IMR-90 (cell line): ENCODE data around the gene COX17. TPM values are rescaled to one million over a fixed set of nuclear protein-coding genes. Genes with fewer than 3 reads are reported as not detected.

Experiments used
- ATAC-seq: fragments of 200-7000 bp; cut with Tn5 transposase; 2 replicates; pipeline ENCODE4 v1.9.1; 2020; ENCODE audit warnings: low read depth, mild to moderate bottlenecking, moderate library complexity
- BruUV-seq: library from RNA; stranded (reverse); fragments of 400-500 nt; replicated peaks from 2 replicates; lab custom pipeline; 2021; lab: Mats Ljungman, UMichigan
- CTCF ChIA-PET: fragments of 300-600 bp; formaldehyde crosslinking; extraction: SDS; loops from one replicate; lab custom pipeline; 2021; ENCODE audit warnings: antibody characterized with exemption; lab: Yijun Ruan, JAX
- POLR2A ChIA-PET: fragments of 300-600 bp; sonication (Branson Sonifier 250); formaldehyde crosslinking; loops from one replicate; lab custom pipeline; 2022; ENCODE audit warnings: antibody characterized with exemption; ENCODE audit not compliant: unreplicated experiment; lab: Charles Lee
- DNase-seq: peaks from one replicate; pipeline ENCODE4 v3.0.0; 2013
- H2AFZ ChIP-seq: replicated peaks from 2 replicates; pipeline ENCODE3; 2013; ENCODE audit warnings: low read length, mild to moderate bottlenecking; ENCODE audit not compliant: poor library complexity
- H2AK5ac ChIP-seq: 2 replicates; pipeline ENCODE4 v1.6.1; 2013; ENCODE audit warnings: low read depth, low read length, inconsistent platforms
- H2AK9ac ChIP-seq: replicated peaks from 2 replicates; pipeline ENCODE3; 2013; ENCODE audit warnings: mild to moderate bottlenecking, low read depth, low read length, moderate library complexity; ENCODE audit not compliant: poor library complexity
- H2BK120ac ChIP-seq: 2 replicates; pipeline ENCODE4 v1.6.1; 2013; ENCODE audit warnings: low read depth, low read length, inconsistent platforms
- H2BK15ac ChIP-seq: 3 replicates; pipeline ENCODE4 v1.6.1; 2013; ENCODE audit warnings: low read depth, low read length, inconsistent platforms
- H2BK20ac ChIP-seq: 2 replicates; pipeline ENCODE4 v1.6.1; 2013; ENCODE audit warnings: low read depth, mild to moderate bottlenecking, inconsistent platforms, low read length, moderate library complexity
- H2BK5ac ChIP-seq: 2 replicates; pipeline ENCODE4 v1.6.1; 2013; ENCODE audit warnings: mild to moderate bottlenecking, low read depth, low read length, inconsistent platforms; ENCODE audit not compliant: poor library complexity, severe bottlenecking
- H3K14ac ChIP-seq: replicated peaks from 2 replicates; pipeline ENCODE4 v1.6.1; 2013; ENCODE audit warnings: low read depth, low read length, inconsistent platforms
- H3K18ac ChIP-seq: 2 replicates; pipeline ENCODE4 v1.6.1; 2013; ENCODE audit warnings: low read depth, low read length, control low read depth
- H3K23ac ChIP-seq: 2 replicates; pipeline ENCODE4 v1.6.1; 2013; ENCODE audit warnings: low read depth, low read length, inconsistent platforms
- H3K27ac ChIP-seq: 2 replicates; pipeline ENCODE4 v1.5.1; 2013; ENCODE audit warnings: mild to moderate bottlenecking, control low read depth, low read length; ENCODE audit not compliant: insufficient read depth
- H3K27me3 ChIP-seq: 2 replicates; pipeline ENCODE4 v1.6.1; 2013; ENCODE audit warnings: low read length; ENCODE audit not compliant: control insufficient read depth, insufficient read depth
- H3K36me3 ChIP-seq: 2 replicates; pipeline ENCODE4 v1.6.1; 2013; ENCODE audit warnings: low read length, mixed read lengths; ENCODE audit not compliant: control insufficient read depth, insufficient read depth
- H3K4ac ChIP-seq: 2 replicates; pipeline ENCODE4 v1.6.1; 2013; ENCODE audit warnings: low read depth, low read length, inconsistent platforms
- H3K4me1 ChIP-seq: 2 replicates; pipeline ENCODE4 v1.6.1; 2013; ENCODE audit warnings: low read length, mixed read lengths; ENCODE audit not compliant: control insufficient read depth, insufficient read depth
- H3K4me2 ChIP-seq: 2 replicates; pipeline ENCODE4 v1.6.1; 2013; ENCODE audit warnings: low read depth, mild to moderate bottlenecking, control low read depth, low read length, moderate library complexity
- H3K4me3 ChIP-seq: 2 replicates; pipeline ENCODE4 v1.5.1; 2013; ENCODE audit warnings: low read depth, mild to moderate bottlenecking, control low read depth, low read length, moderate library complexity; ENCODE audit not compliant: insufficient read depth
- H3K56ac ChIP-seq: 2 replicates; pipeline ENCODE4 v1.6.1; 2013; ENCODE audit warnings: low read length, inconsistent platforms; ENCODE audit not compliant: insufficient read depth; ENCODE audit errors: extremely low read depth
- H3K79me1 ChIP-seq, 2 experiments: 2 replicates each; pipeline ENCODE4 v1.6.1; 2013; ENCODE audit warnings: low read length in 2 of 2, inconsistent platforms in 1 of 2, low read depth in 1 of 2
- H3K9ac ChIP-seq: 2 replicates; pipeline ENCODE4 v1.6.1; 2013; ENCODE audit warnings: low read depth, low read length, control low read depth
- H3K9me1 ChIP-seq: 2 replicates; pipeline ENCODE4 v1.6.1; 2013; ENCODE audit warnings: low read length, inconsistent platforms; ENCODE audit not compliant: insufficient read depth
- H3K9me3 ChIP-seq: 2 replicates; pipeline ENCODE4 v1.6.1; 2013; ENCODE audit warnings: low read length; ENCODE audit not compliant: control insufficient read depth, insufficient read depth
- H4K20me1 ChIP-seq: 2 replicates; pipeline ENCODE4 v1.6.1; 2013; ENCODE audit warnings: low read length, inconsistent platforms; ENCODE audit not compliant: insufficient read depth
- H4K5ac ChIP-seq: 2 replicates; pipeline ENCODE4 v1.6.1; 2013; ENCODE audit warnings: mild to moderate bottlenecking, low read depth, low read length, control low read depth
- H4K8ac ChIP-seq, 2 experiments: 2 replicates each; pipeline ENCODE4 v1.6.1; 2013; ENCODE audit warnings: low read depth in 2 of 2, low read length in 2 of 2, control low read depth in 1 of 2, inconsistent platforms in 1 of 2
- H4K91ac ChIP-seq: 2 replicates; pipeline ENCODE4 v1.6.1; 2013; ENCODE audit warnings: low read depth, low read length, inconsistent platforms; ENCODE audit not compliant: insufficient read depth
- BHLHE40 ChIP-seq: fragments of 150-350 bp; IDR thresholded peaks from 2 replicates; pipeline ENCODE4 v1.6.1; 2016; ENCODE audit warnings: mild to moderate bottlenecking, low read depth, low read length
- CEBPB ChIP-seq: IDR thresholded peaks from 2 replicates; pipeline ENCODE4 v1.6.1; 2012; ENCODE audit warnings: low read depth, low read length, improper control_type of control experiment
- CHD1 ChIP-seq: IDR thresholded peaks from 2 replicates; pipeline ENCODE4 v1.6.1; 2012; ENCODE audit warnings: low read depth, low read length, improper control_type of control experiment
- FOS ChIP-seq: fragments of 150-350 bp; IDR thresholded peaks from 2 replicates; pipeline ENCODE4 v1.6.1; 2016; ENCODE audit warnings: low read depth, low read length
- MAFK ChIP-seq: IDR thresholded peaks from 2 replicates; pipeline ENCODE4 v1.6.1; 2012; ENCODE audit warnings: low read depth, low read length, improper control_type of control experiment
- MAZ ChIP-seq: IDR thresholded peaks from 2 replicates; pipeline ENCODE4 v1.6.1; 2012; ENCODE audit warnings: low read depth, mild to moderate bottlenecking, low read length, improper control_type of control experiment, moderate library complexity, borderline replicate concordance
- MXI1 ChIP-seq: IDR thresholded peaks from 2 replicates; pipeline ENCODE4 v1.6.1; 2012; ENCODE audit warnings: low read depth, mild to moderate bottlenecking, low read length, moderate library complexity, borderline replicate concordance
- NFE2L2 ChIP-seq: fragments of 150-350 bp; IDR thresholded peaks from 2 replicates; pipeline ENCODE4 v1.6.1; 2016; ENCODE audit warnings: low read depth, mild to moderate bottlenecking, low read length
- POLR2A ChIP-seq: IDR thresholded peaks from 2 replicates; pipeline ENCODE4 v1.6.1; 2012; ENCODE audit warnings: mild to moderate bottlenecking, low read depth, low read length
- RAD21 ChIP-seq: IDR thresholded peaks from 2 replicates; pipeline ENCODE4 v1.6.1; 2012; ENCODE audit warnings: low read length, improper control_type of control experiment
- RCOR1 ChIP-seq: IDR thresholded peaks from 2 replicates; pipeline ENCODE4 v1.6.1; 2012; ENCODE audit warnings: mild to moderate bottlenecking, low read length, improper control_type of control experiment; ENCODE audit not compliant: insufficient replicate concordance
- RFX5 ChIP-seq: IDR thresholded peaks from 2 replicates; pipeline ENCODE4 v1.8.0; 2012; ENCODE audit warnings: low read depth, mild to moderate bottlenecking, low read length, moderate library complexity
- SMC3 ChIP-seq: fragments of 150-350 bp; IDR thresholded peaks from 2 replicates; pipeline ENCODE4 v1.6.1; 2016; ENCODE audit warnings: low read depth, mild to moderate bottlenecking, antibody characterized with exemption, low read length, moderate library complexity
- WGBS, 2 experiments: methylation state at CpG; one replicate each; pipeline versions ENCODE4 v1.1.5 to v1.1.7; 2013; ENCODE audit warnings: missing lambda C conversion rate in 2 of 2; ENCODE audit not compliant: insufficient read length in 1 of 2; ENCODE audit errors: extremely low coverage in 2 of 2; 5-methylcytosine and 5-hydroxymethylcytosine counted together
- dilution Hi-C: fragments of 300-500 bp; cut with HindIII; formaldehyde crosslinking; loops from one replicate; pipeline ENCODE4 v1.14.3; 2018; ENCODE audit warnings: low sequenced_read_pairs; ENCODE audit not compliant: unreplicated experiment
- in situ Hi-C: fragments of 300-500 bp; cut with MboI; formaldehyde crosslinking; loops from 3 replicates; pipeline ENCODE4 v1.14.3; 2019; ENCODE audit warnings: low sequenced_read_pairs, inconsistent platforms, mixed read lengths
- intact Hi-C: fragments of 100-400 bp; cut with micrococcal nuclease; formaldehyde crosslinking; loops from 2 replicates; pipeline ENCODE4 v1.10.0; 2022
- polyA plus RNA-seq, 3 experiments: library from polyadenylated mRNA; depleted of rRNA; stranded (reverse); fragments of >200 nt; gene quantifications; 2 replicates each; pipeline ENCODE4 v1.2.3, GENCODE V29; 2012; ENCODE audit warnings: low replicate concordance in 1 of 3
- total RNA-seq: library from RNA; depleted of rRNA; stranded (reverse); fragments of >200 nt; gene quantifications from 2 replicates; pipeline ENCODE4 v1.2.3, GENCODE V29; 2012
- TF ChIP-seq, protein P1 (sequence below): conservative IDR thresholded peaks from 2 replicates; pipeline ENCODE4 v1.5.1; 2012; ENCODE audit warnings: mild to moderate bottlenecking, low read depth, low read length, improper control_type of control experiment
- TF ChIP-seq, protein P2 (sequence below): fragments of 150-350 bp; IDR thresholded peaks from 2 replicates; pipeline ENCODE4 v1.6.1; 2016; ENCODE audit warnings: low read depth, mild to moderate bottlenecking, low read length, moderate library complexity, borderline replicate concordance

The COX17 gene
- total and polyA plus RNA-seq, 2 of the 4 experiments (the other 2 are of a cell fraction), result 2.0 to 24.5 TPM

DNA sequence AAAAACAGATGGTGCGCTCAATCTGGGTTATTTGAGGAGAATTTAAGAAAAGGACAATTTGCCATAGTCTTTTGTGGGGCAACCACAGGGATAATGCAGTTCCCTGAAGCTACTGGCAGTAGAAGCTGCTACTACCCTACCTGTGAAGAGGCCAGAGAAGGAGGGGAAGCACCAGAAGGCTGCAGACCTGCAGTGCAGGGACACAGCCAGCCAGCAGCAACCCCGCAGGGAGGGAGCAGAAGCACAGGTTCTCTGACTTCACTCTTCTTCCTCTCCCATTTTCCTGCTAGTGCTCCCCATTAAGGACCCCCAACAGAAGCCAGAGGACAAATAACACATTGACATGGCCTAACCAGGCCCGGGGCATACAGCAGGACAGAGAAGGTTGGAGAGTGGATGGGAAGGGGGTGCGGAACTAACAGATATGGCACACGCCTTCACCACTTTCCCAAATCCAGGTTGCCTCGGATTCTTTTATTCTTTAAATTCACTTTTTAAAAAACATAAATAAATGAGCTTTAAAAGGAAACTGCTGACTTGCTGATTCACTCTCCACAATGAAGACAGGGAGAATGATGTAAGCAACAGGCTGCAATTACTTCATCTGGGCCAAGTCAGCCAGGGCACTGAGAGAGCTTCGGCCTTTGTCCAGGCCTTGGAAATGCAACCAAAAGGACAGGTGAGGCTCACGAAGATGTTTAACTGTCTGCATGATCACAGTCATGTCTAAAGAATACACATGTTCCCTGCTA lies 46.9 kb downstream of the COX17 start:
- H4K20me1 ChIP-seq, result no peaks in the 10 kb centered on the region
- H3K9ac ChIP-seq, result peak overlapping the region; percentile 48; the same call in 1 of the 2 replicates
- H4K5ac ChIP-seq, result peak overlapping the region; percentile 93
- H4K8ac ChIP-seq, result peak overlapping the region; percentile 22 to 84; a peak in 3 of 4 replicates
- peak overlapping the region; percentile 86 for H3K14ac ChIP-seq
- no peaks in the 10 kb centered on the region for H3K36me3 ChIP-seq
- no peak overlapping the region for H2AK5ac ChIP-seq
- no peak overlapping the region for H2BK5ac ChIP-seq
- peaks cover 4% of the 10 kb centered on the region; the same call in 1 of the 2 replicates for H3K27me3 ChIP-seq
- CTCF ChIA-PET, result interaction anchor here (0.6 kb wide), 1 partner anchor 21 kb away, joined by 3 read pairs; no protein-coding TSS in a partner anchor
- peak overlapping the region; percentile 62 for H2AK9ac ChIP-seq
- ATAC-seq (peak; percentile 87), DNase-seq (peak; percentile 83)
- dilution Hi-C loops (no loop called here), in situ Hi-C loops (no loop called here), intact Hi-C loops (no loop called here)
- H3K56ac ChIP-seq, result no peak overlapping the region
- H4K91ac ChIP-seq, result peak overlapping the region; percentile 88
- no TSS peak for BruUV-seq
- H2BK20ac ChIP-seq, result peak overlapping the region; percentile 96
- H3K27ac ChIP-seq, result peak overlapping the region; percentile 65
- peak overlapping the region; percentile 93 for H3K4ac ChIP-seq
- H3K4me1 ChIP-seq, result peaks cover 10% of the 10 kb centered on the region
- peak overlapping the region; percentile 78 for H2AFZ ChIP-seq
- no peak overlapping the region for H3K4me3 ChIP-seq
- H3K79me1 ChIP-seq, result no peaks in the 10 kb centered on the region
- H3K9me1 ChIP-seq, result no peaks in the 10 kb centered on the region; the same call in 1 of the 2 replicates
- H2BK15ac ChIP-seq, result peak overlapping the region; percentile 27; the same call in 1 of the 3 replicates
- H3K23ac ChIP-seq, result peak overlapping the region; percentile 79; the same call in 1 of the 2 replicates
- POLR2A ChIA-PET, result interaction anchor here (0.6 kb wide), 1 partner anchor 573 kb away, joined by 3 read pairs; no protein-coding TSS in a partner anchor
- WGBS, 2 experiments, result 76% methylated on average over 3 of the region's 8 CpGs; no CpG with 5 or more reads in 1 of the 2 experiments
- peak overlapping the region; percentile 84 for H2BK120ac ChIP-seq
- no peaks in the 10 kb centered on the region for H3K9me3 ChIP-seq
- H3K4me2 ChIP-seq, result peak overlapping the region; percentile 21; the same call in 1 of the 2 replicates
- H3K18ac ChIP-seq, result peak overlapping the region; percentile 84
- TF ChIP-seq POLR2A, result no peak
- TF ChIP-seq MXI1, result no peak
- TF ChIP-seq RAD21, result no peak
- peak; percentile 24; the same call in 1 of the 2 replicates for TF ChIP-seq FOS
- peak; percentile 87 for TF ChIP-seq CEBPB
- TF ChIP-seq BHLHE40, result no peak
- TF ChIP-seq CHD1, result no peak
- TF ChIP-seq MAZ, result no peak
- TF ChIP-seq RCOR1, result no peak
- TF ChIP-seq, protein P1, sequence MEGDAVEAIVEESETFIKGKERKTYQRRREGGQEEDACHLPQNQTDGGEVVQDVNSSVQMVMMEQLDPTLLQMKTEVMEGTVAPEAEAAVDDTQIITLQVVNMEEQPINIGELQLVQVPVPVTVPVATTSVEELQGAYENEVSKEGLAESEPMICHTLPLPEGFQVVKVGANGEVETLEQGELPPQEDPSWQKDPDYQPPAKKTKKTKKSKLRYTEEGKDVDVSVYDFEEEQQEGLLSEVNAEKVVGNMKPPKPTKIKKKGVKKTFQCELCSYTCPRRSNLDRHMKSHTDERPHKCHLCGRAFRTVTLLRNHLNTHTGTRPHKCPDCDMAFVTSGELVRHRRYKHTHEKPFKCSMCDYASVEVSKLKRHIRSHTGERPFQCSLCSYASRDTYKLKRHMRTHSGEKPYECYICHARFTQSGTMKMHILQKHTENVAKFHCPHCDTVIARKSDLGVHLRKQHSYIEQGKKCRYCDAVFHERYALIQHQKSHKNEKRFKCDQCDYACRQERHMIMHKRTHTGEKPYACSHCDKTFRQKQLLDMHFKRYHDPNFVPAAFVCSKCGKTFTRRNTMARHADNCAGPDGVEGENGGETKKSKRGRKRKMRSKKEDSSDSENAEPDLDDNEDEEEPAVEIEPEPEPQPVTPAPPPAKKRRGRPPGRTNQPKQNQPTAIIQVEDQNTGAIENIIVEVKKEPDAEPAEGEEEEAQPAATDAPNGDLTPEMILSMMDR, result no peak
- TF ChIP-seq RFX5, result no peak
- no peak for TF ChIP-seq SMC3
- TF ChIP-seq MAFK, result peak; percentile 93
- TF ChIP-seq, protein P2, sequence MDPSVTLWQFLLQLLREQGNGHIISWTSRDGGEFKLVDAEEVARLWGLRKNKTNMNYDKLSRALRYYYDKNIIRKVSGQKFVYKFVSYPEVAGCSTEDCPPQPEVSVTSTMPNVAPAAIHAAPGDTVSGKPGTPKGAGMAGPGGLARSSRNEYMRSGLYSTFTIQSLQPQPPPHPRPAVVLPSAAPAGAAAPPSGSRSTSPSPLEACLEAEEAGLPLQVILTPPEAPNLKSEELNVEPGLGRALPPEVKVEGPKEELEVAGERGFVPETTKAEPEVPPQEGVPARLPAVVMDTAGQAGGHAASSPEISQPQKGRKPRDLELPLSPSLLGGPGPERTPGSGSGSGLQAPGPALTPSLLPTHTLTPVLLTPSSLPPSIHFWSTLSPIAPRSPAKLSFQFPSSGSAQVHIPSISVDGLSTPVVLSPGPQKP, result no peak
- TF ChIP-seq NFE2L2, result peak; percentile 59; the same call in 1 of the 2 replicates
